Right lobe of liver (tissue), 4 donors: Measurements from ENCODE around the gene SRCAP.

Experiments
- CTCF ChIP-seq, 4 donors: fragments of 200-600 bp in 3 of 4; fragments of 450-650 bp in 1 of 4; IDR thresholded peaks; one replicate each; pipeline versions ENCODE4 v1.5.1 to v1.8.0; 2016 to 2022; ENCODE audit warnings: antibody characterized with exemption in 4 of 4, mild to moderate bottlenecking in 2 of 4
- POLR2A ChIP-seq: fragments of 450-650 bp; IDR thresholded peaks from one replicate; pipeline ENCODE4 v1.6.1; 2017; ENCODE audit warnings: antibody characterized with exemption, mild to moderate bottlenecking
- donor health status: DM: no; HTN: no; CAD: no.
- donor health status: DM: no; HTN: no; CAD: no.
- donor health status: DM: no; HTN: yes; CAD: no.

GRCh38 chr16:30737794-30738648 is 39.0 kb downstream of the SRCAP start:
- TF ChIP-seq CTCF (IDR thresholded peaks at IDR 0.05), result no peak
- no peak for TF ChIP-seq POLR2A
